GM10266 (cell line): ENCODE results near the gene CDH22.

Experiments
- DNase-seq: peaks from one replicate; pipeline ENCODE4 v3.0.0; 2012; ENCODE audit errors: extremely low spot score
- TF ChIP-seq, protein P1 (sequence below): IDR thresholded peaks from 2 replicates; pipeline ENCODE4 v1.5.1; 2012; ENCODE audit warnings: mild to moderate bottlenecking, low read depth; ENCODE audit not compliant: control insufficient read depth, insufficient read depth; ENCODE audit errors: missing control alignments

The CDH22 gene

DNA sequence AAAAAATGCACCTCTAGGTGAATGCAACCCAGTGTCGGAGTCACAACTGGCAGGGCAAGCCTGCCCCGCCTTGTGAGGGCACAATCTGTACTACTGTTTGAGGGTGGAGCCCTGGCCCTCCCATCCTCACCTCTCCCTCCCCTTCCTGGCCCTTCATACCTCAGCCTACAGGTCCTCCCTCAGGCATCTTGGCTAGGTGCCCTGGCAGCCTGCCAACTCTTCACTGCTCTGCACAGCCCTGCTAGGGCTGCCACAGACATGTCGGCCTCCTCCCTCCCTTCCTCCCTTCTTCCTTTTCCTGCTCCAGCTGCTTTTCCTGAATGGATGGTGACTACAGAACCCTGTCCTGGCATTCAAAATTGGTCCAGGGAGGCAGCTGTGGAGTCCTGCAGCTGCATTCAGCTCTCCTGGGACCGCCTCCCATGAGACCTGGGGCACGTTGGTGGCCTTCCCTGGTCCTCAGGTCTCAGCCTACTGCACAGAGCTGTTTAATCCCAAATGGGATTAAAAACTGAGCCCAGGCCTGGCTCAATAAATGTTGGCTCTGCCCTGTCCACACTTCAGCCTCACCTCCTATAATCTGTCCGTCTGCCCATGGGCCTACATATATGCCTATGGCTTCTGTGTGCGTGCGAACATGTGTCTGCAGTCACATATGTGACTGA is 52.7 kb downstream of the CDH22 start:
- TF ChIP-seq, protein P1, sequence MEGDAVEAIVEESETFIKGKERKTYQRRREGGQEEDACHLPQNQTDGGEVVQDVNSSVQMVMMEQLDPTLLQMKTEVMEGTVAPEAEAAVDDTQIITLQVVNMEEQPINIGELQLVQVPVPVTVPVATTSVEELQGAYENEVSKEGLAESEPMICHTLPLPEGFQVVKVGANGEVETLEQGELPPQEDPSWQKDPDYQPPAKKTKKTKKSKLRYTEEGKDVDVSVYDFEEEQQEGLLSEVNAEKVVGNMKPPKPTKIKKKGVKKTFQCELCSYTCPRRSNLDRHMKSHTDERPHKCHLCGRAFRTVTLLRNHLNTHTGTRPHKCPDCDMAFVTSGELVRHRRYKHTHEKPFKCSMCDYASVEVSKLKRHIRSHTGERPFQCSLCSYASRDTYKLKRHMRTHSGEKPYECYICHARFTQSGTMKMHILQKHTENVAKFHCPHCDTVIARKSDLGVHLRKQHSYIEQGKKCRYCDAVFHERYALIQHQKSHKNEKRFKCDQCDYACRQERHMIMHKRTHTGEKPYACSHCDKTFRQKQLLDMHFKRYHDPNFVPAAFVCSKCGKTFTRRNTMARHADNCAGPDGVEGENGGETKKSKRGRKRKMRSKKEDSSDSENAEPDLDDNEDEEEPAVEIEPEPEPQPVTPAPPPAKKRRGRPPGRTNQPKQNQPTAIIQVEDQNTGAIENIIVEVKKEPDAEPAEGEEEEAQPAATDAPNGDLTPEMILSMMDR = no peak
- no peak for DNase-seq

DNA sequence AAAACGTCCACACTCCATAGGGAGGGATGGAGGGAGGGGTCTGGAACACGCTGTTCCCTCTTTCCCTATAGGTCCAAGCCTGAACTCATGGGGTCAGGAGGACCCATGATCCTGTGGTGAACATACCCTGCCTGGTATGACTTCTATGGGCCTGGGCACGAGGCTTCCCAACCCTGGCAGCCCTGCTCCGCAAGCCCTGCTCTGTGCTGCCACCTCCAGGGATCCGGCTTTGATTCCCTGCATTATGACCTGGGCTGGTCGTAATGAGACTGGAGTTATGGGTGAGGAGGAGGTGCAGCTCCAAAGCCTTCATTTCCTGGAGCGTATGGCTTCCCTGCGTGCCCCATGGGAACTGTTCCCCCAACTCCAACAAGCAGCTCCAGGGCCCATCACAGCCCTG is 54.9 kb downstream of the CDH22 start:
- TF ChIP-seq, protein P1 = no peak
- no peak for DNase-seq

DNA sequence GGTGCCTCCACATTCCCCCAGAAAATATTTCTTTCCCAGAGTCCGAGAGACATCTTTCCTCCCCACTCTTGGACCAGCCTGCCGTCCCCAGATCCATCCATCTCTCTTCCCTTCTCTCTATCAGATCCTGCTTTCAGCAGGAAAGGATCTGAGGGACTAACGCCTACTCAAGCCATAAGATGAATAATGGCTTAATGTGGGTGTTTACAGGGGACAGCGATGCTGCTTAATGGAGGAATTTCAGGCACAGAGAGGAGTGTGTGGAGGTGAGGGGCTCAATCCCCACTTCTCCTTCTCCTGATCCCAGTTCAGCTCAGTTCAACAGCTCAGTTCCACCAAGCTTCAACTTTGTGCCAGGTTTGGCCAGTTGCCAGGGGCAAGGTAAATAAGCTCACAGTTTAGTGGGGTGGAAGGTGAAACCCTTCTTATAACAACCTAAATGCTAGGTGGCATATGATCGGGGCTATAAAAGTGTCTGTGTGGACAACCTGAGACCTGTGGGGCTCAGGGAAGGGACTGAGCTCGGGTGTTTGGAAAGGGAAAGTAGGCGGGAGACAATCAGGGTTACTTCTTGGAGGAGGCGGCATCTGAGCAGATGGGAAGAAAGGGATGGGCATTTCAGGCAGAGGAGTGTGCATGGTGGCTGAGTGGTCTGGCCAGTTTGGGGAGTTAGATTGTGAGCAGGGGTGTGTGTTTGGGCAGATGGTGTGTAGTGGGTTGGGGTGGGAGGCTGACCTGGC is 55.8 kb downstream of the CDH22 start:
- no peak for DNase-seq

DNA sequence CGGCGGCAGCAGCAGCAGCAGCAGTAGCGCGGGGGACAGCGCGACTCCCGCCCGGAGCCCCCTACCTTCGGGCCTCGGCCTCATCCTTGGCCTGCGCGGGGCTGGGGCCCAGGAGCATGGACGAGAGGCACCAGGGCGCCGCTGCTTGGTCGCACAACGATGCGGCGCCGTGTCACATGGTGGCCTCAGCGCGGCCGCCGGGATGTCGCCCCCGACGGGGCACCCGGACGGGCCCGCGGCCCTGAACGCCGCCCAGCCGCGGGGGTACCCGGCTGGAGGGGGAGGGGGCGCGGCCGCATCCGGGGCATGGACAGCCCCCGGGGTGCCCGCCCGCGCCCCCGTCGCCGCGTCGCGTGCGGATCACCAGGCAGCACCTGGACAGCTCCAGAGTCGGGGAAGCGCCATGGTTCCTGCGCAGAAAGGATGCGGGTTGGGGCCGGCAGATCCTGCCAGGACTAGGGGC is 57.1 kb downstream of the CDH22 start:
- TF ChIP-seq, protein P1 = no peak
- DNase-seq = no peak

More for the DNA sequence above, 55.8 kb downstream of the CDH22 start:
- TF ChIP-seq, protein P1 = no peak

DNA sequence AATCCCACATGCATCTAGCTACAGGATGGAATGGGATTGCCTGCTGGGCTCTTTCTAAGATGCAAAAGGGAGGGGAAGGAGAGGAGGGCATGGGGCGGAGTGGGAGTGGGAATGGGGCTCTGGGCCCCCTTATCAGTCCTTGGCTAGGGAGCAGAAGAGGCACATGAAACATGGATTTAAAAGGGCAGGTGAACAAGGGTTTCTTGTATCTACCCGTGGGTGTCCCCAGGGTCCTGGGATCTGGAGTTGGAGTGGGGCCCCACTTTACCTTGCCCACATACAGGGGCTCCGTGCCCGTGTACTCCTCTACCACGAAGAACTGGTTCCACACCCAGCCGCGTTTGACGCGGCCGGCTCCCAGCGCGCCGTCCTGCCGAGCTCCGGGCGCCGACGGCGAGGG is 57.5 kb downstream of the CDH22 start:
- no peak for DNase-seq
- TF ChIP-seq, protein P1 = no peak

DNA sequence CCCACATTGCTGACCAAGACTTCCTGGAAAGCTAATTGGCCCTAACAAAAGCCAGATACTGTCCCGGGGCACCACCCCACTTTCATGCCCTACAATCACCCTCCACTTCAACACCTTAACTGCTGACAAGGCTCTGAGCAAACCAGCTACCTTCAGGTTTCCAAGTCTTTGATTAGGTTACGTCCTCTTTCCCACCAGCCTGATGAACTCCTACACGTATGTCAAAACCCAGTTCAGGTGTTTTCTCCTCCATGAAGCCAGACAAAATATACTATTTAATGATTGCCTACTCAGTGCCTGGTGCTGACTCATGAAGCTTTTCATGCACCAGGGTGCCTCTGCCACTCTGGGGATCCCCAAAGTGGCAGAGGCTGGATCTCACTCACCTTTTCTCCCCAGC is 58.6 kb downstream of the CDH22 start:
- TF ChIP-seq, protein P1 = no peak
- DNase-seq = no peak

DNA sequence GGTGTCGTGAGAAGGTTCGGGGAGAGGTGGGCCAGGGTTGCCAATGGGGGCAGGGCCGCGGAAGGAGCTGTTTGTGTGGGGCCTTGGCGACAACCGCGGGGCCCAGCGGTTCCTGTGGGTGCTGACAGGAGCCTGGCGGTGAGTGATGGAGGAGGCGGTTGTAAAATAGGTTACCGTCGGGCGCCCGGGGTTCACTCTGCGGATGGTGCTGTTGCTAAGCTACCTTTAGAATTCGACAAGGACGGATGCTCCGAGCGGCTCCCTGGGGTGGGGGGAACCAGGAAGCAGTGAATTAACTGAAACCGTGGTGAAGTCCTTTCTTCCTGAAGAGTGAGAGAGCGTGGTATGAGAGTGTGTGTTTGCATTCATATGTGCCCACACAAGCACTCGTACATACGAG is 61.7 kb downstream of the CDH22 start:
- TF ChIP-seq, protein P1 = no peak
- DNase-seq = no peak
